GM18517 (cell line): ENCODE results near the gene CPNE9.

Experiments
- ATAC-seq: cut with Tn5 transposase; IDR thresholded peaks from one replicate; pipeline ENCODE4 v1.9.1; 2021; ENCODE audit warnings: mild to moderate bottlenecking, moderate library complexity; ENCODE audit not compliant: unreplicated experiment

The CPNE9 gene, protein sequence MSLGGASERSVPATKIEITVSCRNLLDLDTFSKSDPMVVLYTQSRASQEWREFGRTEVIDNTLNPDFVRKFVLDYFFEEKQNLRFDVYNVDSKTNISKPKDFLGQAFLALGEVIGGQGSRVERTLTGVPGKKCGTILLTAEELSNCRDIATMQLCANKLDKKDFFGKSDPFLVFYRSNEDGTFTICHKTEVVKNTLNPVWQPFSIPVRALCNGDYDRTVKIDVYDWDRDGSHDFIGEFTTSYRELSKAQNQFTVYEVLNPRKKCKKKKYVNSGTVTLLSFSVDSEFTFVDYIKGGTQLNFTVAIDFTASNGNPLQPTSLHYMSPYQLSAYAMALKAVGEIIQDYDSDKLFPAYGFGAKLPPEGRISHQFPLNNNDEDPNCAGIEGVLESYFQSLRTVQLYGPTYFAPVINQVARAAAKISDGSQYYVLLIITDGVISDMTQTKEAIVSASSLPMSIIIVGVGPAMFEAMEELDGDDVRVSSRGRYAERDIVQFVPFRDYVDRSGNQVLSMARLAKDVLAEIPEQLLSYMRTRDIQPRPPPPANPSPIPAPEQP

DNA sequence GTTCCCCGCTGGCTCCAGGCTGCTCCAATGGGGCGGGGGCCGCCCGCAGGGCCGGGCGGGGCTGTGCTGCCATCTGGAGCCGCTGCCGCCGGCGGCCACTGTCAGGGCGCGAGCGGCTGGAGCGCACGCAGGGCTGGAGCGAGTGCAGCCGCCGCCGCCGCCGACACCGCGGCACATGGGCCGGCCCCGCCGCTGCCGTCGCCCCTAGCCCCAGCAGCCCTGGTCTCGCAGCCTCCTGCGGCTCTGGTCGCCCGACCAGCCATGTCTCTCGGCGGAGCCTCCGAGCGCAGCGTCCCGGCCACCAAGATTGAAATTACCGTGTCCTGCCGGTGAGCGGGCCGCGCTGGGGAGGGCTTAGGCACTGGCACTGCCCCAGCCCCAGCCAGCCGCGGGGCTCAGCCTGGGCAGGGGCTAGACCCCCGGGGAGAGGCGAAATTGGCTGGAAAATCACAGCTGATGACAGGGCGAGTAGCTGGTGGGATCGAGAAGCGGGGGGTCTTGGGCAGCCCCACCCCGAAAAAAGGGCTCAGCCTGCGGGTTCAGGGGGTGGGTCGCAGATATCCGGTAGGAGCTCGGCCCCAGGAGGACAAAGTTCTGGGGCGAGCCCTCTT lies at the start of gene CPNE9:
CPNE9 (plus strand) TSS at position 98 of the 611 bp plus-strand sequence; CDS start at position 262, 164 bp downstream.
- no peak for ATAC-seq

DNA sequence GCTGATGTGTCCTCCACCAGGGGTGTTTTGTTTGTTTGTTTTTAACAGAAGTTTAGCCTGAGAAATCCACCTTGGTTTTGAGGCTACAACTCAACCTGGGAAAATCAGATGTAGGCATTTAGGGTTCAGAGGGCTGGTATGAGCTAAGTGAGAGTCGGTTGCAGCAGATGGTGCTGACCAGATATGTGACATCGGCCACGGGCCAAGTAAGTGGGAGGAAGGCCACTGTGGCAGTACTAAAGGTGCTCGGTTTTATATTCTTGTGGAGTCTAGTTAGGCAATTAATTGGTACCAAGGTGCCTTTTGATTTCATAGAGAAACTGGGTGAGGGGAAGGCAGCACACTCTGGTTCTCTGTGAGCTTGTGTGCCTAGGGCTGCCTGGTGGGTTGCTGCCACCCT lies 43.8 kb upstream of the CPNE9 start:
- ATAC-seq = no peak

DNA sequence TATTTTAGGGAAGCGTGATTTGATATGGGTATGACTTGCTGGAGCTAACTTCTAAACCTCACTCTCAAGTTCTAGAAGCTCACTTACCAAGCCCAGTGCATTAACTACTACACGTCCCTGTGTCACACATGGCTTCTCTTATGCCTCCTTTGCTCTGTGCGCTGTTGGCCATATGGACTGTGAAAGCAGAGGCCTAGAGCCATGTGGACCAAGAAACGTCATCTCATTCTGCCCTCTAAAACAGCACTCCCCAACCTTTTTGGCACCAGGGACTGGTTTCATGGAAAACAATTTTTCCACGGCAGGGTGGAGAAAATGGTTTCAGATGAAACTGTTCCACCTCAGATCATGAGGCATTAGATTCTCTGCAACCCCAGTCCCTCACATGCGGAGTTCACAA lies 42.7 kb upstream of the CPNE9 start:
- no peak for ATAC-seq

DNA sequence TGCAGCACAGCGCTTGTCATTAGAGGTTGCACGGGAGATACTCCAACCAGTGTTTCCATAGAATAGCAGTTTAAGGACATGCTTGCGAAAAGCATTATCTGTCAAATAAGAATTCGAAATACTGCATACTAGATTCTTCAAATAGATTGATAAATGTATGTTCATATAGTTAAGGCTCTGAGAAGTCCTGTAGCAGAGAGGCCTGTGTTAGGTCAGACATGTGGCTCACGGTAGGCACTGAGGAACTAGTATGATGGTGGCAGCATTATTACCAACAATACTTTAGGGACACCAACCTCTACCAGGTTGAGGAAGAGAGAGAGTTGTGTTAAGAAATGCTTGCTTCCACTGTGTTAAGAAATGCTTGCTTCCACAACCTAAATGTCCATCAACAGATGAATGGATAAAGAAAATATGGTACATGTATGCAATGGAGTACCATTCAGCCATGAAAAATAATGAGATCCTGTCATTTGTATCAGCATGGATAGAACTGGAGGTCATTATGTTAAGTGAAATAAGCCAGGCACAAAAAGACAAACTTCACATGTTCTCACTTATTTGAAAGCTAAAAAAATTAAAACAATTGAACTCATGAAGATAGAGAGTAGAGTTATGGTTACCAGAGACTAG lies 39.4 kb upstream of the CPNE9 start:
- no peak for ATAC-seq

DNA sequence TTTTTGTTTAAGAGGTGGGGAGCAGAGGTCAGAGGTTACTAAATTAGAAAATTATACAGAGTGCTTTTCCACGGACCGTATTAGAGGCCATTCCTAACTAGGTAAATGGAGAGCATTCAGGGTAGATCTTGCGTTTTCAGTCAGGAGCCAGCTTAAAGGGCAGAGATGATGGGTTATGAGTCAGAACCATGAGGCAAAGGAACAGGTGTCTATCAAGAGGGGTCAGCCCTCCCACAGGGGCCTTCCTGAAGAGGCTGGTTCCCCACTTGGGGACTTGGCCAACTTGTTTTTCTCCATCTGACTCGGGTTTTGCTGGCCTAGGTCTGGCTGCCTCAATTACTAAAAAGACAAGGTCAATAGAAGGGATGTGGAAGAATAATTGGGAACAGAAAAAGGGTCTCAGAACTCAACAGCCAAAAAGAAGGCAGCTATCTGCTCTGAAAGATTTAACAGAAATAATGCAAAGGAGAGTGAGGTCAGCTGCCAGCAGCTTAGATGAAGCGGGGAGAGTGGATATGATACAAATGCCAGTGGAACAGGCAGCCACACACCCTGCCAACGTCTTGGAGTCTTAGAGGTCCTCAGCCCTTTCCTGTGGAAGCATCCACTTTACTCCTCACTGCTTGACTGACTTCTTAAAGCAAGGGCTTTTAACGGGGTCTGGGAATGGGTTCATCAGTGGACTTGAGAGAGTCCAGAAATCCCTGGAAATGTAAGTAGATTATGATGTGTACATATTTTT lies 36.8 kb upstream of the CPNE9 start:
- ATAC-seq = no peak

DNA sequence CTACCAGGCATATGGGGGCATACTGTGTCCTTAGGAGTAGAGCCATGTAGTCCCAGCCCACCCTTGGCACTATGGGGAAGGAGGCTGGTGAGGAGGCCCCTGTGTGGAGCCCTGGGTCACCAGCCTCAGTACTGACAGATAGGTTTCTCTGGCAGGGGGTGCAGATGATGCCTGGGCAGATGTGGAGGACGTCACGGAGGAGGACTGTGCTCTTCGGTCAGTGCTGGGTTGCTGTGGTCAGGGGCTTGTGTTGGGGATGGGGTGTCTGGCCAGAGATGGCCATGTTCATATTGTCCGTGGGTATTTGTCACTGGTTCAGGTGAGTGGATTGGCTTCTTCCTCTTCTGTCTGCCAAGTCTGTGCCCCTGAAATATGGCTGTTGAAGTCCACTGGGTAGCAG lies 34.4 kb upstream of the CPNE9 start:
- no peak for ATAC-seq

DNA sequence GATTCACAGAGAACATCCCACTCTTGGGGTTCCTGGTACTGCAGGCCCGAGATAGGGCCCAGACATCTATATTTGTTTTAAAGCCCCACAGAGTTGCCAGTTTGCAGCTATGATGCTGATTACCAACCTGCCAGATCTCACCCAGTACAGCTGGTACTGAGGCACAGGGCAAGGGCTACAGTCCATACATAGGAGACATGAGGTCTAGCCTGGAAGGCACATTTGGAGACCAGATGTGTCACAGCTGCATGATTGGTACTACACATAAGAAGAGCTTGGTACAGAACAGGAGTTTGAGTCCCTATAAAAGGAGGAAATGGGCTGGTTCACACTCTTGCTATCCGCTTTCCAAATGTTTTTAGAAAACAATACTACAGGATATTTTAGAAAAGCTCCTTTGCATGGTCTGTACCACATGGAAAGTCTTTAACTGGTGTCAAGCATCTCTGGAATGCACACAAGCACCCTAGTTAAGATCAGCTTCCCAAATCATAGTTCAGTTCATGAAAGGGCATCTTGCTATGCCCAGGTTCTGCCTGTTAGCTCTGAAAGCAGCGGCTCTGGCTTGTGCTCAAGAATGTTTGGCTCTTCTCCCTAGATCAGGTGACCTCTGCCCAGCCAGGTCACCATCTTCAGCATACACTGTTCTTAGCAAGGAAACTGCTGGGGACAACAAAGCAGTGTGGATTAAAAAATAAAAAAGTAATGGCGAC lies 33.8 kb upstream of the CPNE9 start:
- ATAC-seq = no peak

DNA sequence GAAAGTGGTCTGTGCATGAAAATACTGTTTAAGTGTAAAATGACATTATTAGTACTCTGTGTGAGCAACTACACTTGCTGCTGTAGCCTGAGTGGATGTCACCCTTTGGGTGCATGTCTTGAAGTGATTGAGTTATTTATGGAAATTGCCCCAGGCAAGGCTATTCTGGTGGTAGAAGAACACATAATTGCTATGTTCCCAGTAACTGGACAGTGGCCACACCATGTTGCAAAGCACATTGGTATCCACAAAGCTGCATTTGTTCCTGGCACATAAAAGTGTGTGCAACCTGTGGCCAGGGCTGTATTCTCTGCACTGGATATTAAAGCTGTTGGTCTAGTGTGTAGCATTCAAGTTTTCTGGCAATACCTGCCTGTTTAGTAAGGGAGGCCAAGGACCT lies 30.6 kb upstream of the CPNE9 start:
- no peak for ATAC-seq

DNA sequence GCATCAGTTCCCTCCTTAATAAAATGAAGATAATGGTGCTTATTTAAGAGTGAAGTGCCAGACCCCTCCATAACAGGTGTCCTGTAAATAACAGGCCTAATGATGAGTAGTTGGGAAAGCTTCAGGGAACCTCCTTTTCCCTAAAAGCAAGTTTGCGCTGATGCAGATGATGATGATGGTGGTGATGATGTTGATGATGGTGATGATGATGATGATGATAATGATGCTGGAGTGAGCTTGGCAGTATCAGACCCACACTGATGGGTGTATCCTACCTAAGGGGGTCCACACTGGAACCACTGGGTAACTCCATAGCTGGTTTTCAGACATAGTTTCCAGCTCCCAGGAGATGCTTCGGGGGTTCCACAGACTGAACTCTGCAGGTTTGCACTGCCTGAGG lies 29.9 kb upstream of the CPNE9 start:
- ATAC-seq = no peak

DNA sequence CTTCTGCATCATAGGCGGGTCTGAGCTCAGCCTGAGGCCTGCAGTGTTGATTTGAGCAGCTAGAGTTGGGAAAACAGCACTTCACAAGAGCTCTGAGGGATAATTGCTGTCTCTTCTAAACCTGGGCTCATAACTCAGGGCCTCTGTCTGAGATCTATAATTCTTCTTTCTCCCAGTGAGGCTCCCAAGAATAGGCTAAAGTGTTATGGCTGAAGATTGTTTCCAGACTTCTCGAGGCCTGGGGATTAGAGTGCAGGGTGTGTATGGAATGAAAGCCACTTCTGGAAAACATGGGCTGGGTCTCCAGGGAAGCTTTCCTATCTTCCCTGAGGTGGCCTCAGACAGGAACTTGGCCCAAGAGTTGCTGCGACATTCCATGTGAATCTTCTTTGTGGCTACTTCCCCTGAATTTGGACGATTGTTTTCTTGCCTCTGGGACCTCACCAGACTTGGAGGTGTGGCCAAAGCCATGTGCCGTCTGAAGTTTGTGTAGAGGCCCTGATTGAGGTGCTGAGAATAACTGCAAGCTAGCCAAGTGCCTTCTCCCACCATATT lies 27.8 kb upstream of the CPNE9 start:
- ATAC-seq = no peak

DNA sequence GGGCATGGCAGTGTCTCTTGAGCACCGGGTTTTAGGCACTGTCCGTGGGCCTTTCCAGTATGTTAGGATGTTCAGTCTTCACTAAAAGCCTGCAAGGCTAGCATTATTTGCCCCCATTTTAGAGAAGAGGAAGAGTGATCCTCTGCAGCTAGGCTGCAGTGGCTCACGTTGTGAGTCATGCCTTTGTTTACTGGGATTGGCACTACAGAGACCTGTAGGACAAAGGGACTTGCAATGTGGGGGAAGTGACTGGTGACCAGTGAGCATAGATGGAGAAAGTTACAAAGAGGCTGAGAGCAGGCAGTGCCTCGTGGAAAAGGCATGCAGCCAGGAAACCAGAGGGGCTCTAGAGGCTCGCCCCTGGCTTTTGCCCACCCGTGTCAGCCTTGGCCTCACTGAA lies 26.8 kb upstream of the CPNE9 start:
- no peak for ATAC-seq

DNA sequence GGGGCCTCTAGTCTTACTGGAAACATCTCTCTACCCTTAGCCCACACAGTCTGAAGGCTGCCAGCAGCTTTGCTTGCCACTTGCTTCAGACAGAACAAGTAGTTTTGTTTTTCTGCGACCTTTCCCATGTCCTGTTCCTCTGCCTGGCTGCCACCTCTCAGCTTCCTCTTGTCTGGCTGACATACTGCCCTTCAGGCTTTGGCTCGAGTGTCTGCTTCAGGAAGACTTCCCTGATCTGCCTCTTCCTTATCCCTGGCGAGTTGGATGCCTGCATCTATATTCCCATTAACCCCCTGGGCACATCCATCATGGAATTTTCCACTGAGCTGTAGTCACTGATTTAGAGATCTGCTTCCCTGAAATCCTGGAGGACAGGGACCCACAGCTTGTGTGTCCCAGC lies 25.1 kb upstream of the CPNE9 start:
- no peak for ATAC-seq

DNA sequence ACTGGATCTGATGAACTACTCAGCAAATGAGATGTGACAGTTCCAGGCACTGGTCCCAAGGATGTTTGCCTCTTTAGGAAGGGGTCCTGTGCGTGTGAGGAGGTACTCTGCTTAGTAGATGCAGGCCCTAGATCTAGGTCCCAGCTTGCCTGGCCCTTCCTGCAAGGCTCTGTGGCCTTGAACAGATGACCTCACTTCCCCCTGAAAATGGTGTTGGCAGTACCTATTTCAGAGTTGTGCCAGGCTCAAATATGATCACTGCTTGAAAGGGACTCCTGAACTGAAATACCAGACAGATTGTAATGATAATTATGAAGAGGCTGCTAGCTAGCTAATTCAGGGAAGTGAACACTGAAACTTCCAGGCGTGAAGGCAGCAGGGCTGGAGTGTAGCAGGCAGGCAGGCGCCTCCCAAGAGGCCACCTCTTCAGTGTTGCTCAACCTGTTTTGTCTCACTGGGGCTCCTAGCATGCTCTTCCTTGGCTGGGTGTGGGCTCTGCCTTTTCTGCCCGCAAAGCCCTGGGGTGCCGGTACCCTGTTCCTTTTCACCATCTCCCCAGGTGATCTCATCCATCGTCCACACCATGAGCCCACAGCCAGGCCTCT lies 24.1 kb upstream of the CPNE9 start:
- ATAC-seq = no peak

DNA sequence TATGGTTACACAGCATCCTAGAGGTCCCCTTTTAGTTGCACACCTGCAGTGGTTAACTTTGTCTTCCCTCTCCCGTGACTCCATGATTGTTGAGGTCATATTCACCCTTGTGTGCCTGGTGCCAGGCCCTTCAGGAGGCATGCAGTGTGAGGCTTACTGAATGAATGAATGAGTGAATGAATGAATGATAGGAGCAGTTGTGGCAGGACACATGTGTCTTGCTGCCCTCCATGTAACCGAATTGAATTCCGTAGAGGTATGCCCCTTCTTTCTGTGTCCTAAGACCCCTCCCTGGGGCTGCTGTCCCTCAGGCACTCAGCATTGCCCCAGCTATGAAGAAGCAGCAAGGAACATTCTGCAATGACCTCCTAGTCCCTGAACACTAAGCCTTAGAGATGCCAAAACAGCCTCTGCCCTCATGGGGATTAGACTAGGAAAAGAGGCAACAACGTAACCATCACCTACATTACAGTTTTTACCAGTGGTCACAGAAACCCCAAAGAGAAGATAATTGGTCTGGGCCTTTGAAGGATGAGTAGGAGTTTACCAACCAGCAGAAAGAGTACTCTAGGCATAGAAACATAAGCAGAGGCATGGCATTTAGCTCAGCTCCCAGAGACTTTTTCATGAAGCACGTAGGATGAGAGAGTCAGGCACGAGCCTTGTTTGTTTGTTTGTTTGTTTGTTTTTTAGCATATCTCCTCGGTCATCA lies 22.5 kb upstream of the CPNE9 start:
- no peak for ATAC-seq

DNA sequence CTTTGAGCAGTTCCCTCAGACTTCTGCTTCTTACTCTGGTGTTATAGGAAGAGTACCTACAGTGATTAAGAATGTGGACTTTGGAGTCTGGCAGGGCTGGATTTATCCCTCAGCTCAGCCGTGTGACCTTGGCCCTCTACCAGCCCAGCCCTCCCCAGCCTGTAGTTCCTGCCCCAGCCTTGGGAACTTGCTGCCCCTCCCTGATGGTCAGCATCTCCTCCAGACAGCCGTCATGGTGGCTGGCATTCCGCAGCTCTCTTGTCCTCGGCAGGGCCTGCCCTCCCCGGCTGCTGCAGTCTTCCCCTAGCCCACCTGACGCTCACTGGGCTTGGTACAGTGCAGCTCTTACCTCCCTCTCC lies 21.9 kb upstream of the CPNE9 start:
- no peak for ATAC-seq

DNA sequence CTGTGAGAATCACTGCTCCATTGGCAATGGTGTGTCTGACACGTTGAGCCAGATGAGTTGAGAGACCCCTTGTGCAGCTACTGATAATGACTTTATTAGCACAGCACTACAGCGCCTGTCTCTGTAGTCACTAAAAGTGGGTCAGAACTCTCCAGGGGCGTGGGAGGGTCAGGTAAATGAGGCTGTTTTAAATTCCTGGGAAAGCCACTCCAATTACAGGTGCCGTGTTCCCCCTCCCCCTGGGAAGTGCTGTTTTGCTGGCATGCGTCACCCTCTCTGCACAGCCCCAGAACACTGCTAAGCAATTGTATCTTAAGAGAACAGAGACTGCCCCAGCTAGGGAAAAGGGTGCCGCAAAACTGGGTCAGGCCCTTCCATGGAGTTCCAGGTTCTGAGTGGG lies 21.5 kb upstream of the CPNE9 start:
- ATAC-seq = no peak

DNA sequence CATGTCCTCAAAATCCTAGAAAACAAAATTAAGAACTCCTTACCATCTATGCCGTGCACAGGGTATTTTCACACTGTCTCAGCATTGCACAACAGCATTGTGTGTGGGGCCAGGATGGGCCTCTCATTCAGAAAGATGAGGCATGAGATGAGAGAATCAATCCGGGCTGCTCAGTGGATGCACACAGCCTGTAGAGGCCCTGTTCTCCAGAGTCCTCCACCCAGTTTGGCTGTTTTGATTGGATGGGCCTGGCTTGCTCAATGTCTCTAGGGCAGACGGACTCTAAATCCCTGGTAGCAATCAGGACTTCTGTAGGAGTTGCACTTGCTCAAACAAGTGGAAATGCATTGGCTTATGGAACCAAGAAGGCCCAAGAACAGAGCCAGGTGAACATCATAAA lies 20.2 kb upstream of the CPNE9 start:
- no peak for ATAC-seq

DNA sequence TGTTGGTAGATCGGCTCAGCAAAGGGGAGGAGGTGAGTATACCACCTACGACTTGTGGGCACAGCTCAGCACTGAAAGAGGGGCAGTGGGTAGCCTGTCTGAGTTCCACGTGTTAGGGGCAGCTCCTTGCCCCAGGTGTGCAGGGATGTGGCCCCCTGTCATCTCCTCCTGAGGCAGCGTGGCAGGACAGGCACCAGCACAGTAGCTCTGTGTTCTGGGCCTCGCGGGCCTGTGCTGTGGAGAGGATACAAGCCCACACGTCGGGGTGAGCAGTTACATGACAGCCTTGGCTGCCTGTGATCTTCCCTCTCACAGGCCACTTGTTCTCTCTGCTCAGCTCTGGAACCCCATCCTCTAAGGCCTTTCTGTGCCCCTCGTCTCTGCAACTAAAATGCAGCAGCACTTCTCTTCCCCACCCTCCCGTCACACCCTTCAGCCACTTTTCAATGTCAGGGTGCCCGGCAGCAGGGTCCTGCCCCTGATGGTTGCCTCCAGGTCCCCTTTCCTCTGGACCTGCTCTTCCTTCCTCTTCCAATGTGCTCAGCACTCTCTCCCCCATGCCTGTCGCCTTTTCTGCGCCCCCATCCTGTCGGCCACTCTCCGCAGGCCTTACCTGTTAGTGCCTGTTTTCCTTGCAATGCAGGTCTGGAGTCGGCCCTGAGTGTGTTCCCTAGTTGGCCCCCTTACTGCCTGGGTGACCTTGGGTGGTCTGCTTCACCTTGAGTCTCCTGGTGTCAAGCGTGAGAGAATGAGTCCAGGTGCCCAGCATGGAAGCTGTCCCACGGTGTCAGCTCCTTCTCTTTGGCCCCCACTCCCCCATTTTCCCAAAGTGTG lies 18.2 kb upstream of the CPNE9 start:
- ATAC-seq = no peak
